KMS-11 (cell line): ENCODE data around the gene ANO6.
A peak's percentile ranks its signal among the peaks of the same experiment; 100 is the strongest.

Experiments used
- H2AFZ ChIP-seq: fragments of 200-600 bp; sonication (generic); 2 replicates; pipeline ENCODE4 v1.6.1; 2016; ENCODE audit warnings: antibody characterized with exemption, mixed run types, low read depth
- H3K27ac ChIP-seq: fragments of 200-600 bp; sonication (generic); 2 replicates; pipeline ENCODE4 v1.6.1; 2016; ENCODE audit warnings: mild to moderate bottlenecking, mixed run types
- H3K27me3 ChIP-seq: fragments of 200-600 bp; sonication (generic); 2 replicates; pipeline ENCODE4 v1.6.1; 2017; ENCODE audit warnings: mild to moderate bottlenecking, low read depth, mixed run types, moderate library complexity; ENCODE audit not compliant: insufficient read depth
- H3K36me3 ChIP-seq: fragments of 200-600 bp; sonication (generic); 2 replicates; pipeline ENCODE4 v1.6.1; 2017; ENCODE audit warnings: mild to moderate bottlenecking, mixed run types; ENCODE audit not compliant: insufficient read depth
- H3K4me1 ChIP-seq: fragments of 200-600 bp; sonication (generic); 2 replicates; pipeline ENCODE4 v1.6.1; 2016; ENCODE audit warnings: mild to moderate bottlenecking, low read depth, mixed run types; ENCODE audit not compliant: poor library complexity, severe bottlenecking
- H3K4me2 ChIP-seq: fragments of 200-600 bp; sonication (generic); 2 replicates; pipeline ENCODE4 v1.7.0; 2016; ENCODE audit warnings: mild to moderate bottlenecking, mixed run types
- H3K4me3 ChIP-seq: fragments of 200-600 bp; sonication (generic); IDR thresholded peaks from 2 replicates; pipeline ENCODE4 v1.6.1; 2017; ENCODE audit warnings: low read depth, low read length, mixed read lengths; ENCODE audit not compliant: insufficient read depth
- H3K79me2 ChIP-seq: fragments of 200-600 bp; sonication (generic); 2 replicates; pipeline ENCODE4 v1.6.1; 2016; ENCODE audit warnings: low read depth, mixed run types; ENCODE audit not compliant: insufficient read depth
- H3K9ac ChIP-seq: fragments of 200-600 bp; sonication (generic); 2 replicates; pipeline ENCODE4 v1.6.1; 2016; ENCODE audit warnings: mild to moderate bottlenecking, mixed run types
- H4K20me1 ChIP-seq: fragments of 200-600 bp; sonication (generic); 2 replicates; pipeline ENCODE4 v1.6.1; 2016; ENCODE audit warnings: mild to moderate bottlenecking, mixed run types; ENCODE audit not compliant: insufficient read depth
- TF ChIP-seq, protein P1 (sequence below): fragments of 200-600 bp; sonication (generic); conservative IDR thresholded peaks from 2 replicates; pipeline ENCODE4 v1.6.1; 2017; ENCODE audit warnings: low read depth, mild to moderate bottlenecking, antibody characterized with exemption, low read length, moderate library complexity, mixed read lengths

ANO6 gene

DNA sequence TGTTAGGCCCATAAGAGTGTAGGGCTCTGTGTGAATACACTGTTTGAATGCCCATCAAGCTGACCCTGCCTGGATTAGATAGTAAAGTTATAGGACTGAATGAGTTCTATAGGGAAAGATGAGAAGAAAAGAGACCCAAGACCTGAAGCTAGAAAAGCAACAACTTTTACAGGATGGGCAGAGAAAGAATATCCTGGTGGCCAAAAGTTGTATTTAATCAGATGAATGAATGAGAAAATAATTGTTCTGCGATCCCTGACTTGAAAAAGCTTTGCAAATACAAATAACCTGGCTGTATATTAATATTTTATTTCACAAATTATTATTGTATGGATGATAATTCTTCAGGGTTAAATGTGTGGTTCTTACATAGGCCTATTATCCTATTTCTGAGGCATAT is 2.8 kb upstream of the ANO6 start:
- H3K4me3 ChIP-seq, result no peak overlapping the region
- no peaks in the 10 kb centered on the region for H4K20me1 ChIP-seq
- no peak overlapping the region for H3K4me2 ChIP-seq
- no peak overlapping the region for H2AFZ ChIP-seq
- no peak overlapping the region for H3K9ac ChIP-seq
- no peaks in the 10 kb centered on the region for H3K36me3 ChIP-seq
- peaks cover 16% of the 10 kb centered on the region for H3K79me2 ChIP-seq
- no peak overlapping the region for H3K27ac ChIP-seq
- TF ChIP-seq, protein P1, sequence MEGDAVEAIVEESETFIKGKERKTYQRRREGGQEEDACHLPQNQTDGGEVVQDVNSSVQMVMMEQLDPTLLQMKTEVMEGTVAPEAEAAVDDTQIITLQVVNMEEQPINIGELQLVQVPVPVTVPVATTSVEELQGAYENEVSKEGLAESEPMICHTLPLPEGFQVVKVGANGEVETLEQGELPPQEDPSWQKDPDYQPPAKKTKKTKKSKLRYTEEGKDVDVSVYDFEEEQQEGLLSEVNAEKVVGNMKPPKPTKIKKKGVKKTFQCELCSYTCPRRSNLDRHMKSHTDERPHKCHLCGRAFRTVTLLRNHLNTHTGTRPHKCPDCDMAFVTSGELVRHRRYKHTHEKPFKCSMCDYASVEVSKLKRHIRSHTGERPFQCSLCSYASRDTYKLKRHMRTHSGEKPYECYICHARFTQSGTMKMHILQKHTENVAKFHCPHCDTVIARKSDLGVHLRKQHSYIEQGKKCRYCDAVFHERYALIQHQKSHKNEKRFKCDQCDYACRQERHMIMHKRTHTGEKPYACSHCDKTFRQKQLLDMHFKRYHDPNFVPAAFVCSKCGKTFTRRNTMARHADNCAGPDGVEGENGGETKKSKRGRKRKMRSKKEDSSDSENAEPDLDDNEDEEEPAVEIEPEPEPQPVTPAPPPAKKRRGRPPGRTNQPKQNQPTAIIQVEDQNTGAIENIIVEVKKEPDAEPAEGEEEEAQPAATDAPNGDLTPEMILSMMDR, result no peak
- no peaks in the 10 kb centered on the region for H3K27me3 ChIP-seq
- peaks cover 15% of the 10 kb centered on the region for H3K4me1 ChIP-seq

DNA sequence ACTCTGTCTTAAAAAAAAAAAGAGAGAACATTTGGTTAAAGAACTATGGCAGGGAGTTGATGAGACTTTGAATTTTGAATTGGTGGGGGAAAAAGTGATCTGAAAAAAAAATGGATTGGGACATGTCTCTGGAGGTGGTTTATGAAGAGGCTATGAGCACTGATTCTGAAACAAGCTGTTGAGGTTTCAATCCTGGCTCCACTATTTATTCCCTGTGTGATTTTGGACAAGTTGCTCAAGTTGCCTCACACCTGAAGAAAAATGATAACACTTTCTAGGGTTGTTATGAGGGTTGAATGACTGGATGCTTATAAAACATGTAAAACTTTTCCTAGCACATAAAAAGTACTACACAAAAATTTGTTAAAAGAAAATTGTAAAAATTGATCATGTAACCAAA is 1.8 kb upstream of the ANO6 start:
- Histone ChIP-seq H3K79me2 (peaks cover 26% of the 10 kb centered on the region), H4K20me1 (no peaks in the 10 kb centered on the region), H3K9ac (no peak overlapping the region), H3K4me2 (peak overlapping the region; percentile 40), H3K4me3 (no peak overlapping the region), H3K4me1 (peaks cover 25% of the 10 kb centered on the region), H3K27ac (no peak overlapping the region), H3K36me3 (no peaks in the 10 kb centered on the region), H3K27me3 (no peaks in the 10 kb centered on the region), H2AFZ (no peak overlapping the region)
- TF ChIP-seq, protein P1, result no peak

DNA sequence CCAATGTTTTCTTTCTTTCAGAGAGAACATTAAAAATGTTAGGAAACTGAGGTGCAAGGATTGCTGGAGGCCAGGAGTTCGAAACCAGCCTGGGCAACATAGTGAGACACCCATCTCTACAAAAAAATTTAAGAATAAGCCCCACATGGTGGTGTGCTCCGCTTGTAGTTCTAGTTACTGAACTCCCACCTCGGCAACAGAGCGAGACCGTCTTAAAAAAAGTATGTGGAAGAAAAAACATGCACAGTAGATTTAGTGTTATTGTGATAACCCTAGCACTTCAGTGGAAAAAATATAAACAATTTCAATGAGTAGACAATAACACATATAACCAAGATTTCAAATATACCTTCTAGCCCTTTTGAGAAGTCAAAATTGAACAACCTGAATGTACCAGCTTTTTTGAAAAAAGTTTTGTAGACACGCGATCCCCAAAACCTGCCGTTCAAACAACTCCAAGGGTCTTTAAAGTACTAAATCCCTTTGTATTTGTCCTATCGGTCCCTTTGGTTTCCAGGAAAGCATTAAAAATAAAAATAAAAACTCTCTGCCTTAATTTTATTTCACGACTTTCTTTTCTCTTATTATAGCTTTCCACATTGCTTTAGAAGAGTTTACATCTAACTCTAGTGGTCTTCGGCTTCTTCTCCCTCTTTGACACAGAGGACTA is 1.0 kb upstream of the ANO6 start:
- TF ChIP-seq, protein P1, result no peak
- H3K27ac ChIP-seq, result peak overlapping the region; percentile 86
- H3K36me3 ChIP-seq, result no peaks in the 10 kb centered on the region
- peaks cover 33% of the 10 kb centered on the region for H3K4me1 ChIP-seq
- peak overlapping the region; percentile 79; the same call in 1 of the 2 replicates for H3K9ac ChIP-seq
- H2AFZ ChIP-seq, result peak overlapping the region; percentile 74
- H3K27me3 ChIP-seq, result no peaks in the 10 kb centered on the region
- H3K4me3 ChIP-seq, result no peak overlapping the region
- peaks cover 34% of the 10 kb centered on the region for H3K79me2 ChIP-seq
- H4K20me1 ChIP-seq, result no peaks in the 10 kb centered on the region
- H3K4me2 ChIP-seq, result peak overlapping the region; percentile 40

DNA sequence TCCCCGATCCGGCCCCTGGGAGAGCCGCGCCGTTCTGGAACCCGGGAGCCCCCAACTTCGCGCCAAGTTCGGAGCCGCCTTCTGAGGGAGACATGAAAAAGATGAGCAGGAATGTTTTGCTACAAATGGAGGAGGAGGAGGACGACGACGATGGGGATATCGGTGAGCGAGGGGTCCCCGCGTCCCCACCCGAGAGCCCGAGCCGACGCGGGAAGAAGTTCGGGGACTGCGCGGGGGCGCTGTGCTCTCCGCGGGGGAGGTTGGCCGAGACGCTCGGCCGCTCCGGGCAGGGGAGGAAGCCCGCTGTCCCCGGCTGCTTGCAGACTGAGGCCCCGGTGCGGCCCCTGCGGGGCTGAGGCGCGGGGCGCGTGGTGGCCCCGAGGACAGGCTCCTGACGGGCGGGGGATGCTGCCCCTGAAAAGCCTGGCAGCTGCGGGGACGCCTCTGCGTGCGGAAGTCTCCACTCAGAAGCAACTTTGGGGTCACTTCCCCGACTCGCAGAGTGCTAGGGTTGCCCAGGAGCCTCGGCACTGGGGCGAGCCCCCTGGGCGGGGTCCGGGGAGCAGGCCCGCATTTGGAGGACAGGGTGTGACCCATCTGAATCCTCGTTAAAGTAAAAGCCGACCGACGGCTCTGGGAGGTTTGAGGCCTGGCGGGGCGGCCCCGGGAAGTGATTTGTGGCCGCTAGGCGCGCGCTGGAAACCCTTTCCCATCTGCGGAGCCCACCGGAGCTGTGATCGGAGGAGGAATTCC is 511 bp downstream of the ANO6 start:
- Histone ChIP-seq H4K20me1 (no peaks in the 10 kb centered on the region), H3K4me1 (peaks cover 42% of the 10 kb centered on the region), H3K79me2 (peaks cover 49% of the 10 kb centered on the region), H3K4me2 (peak overlapping the region; percentile 87), H3K27me3 (no peaks in the 10 kb centered on the region), H3K9ac (peak overlapping the region; percentile 79), H2AFZ (peak overlapping the region; percentile 74), H3K27ac (peak overlapping the region; percentile 86), H3K4me3 (no peak overlapping the region), H3K36me3 (no peaks in the 10 kb centered on the region)
- TF ChIP-seq, protein P1, result peak; percentile 24; the same call in 1 of the 2 replicates
